ENCODE results near the gene GPR12. TPM values are rescaled to one million over a fixed set of nuclear protein-coding genes. Genes with fewer than 3 reads are reported as not detected.

Gene GPR12
- total and polyA plus RNA-seq, 10 donors, result 0.02 to 0.16 (median 0.05) TPM; not detected in 6

- no peak overlapping the region for H3K27ac ChIP-seq
- no peak for DNase-seq
- WGBS, 5 donors, result 35 to 56% (median 49%) methylated on average over 4 of the region's 4 CpGs
- intact Hi-C loops (cut with DNase I; ENCODE audit: low total_unique reads), result no loop called here
- peaks cover 0 to 85% (median 36%) of the 10 kb centered on the region in 7 donors for H3K27me3 ChIP-seq (replicated peaks in 1 of 7)
- TF ChIP-seq CTCF (IDR thresholded peaks at IDR 0.05 in 8 of 11, conservative IDR thresholded peaks at IDR 0.05 in 3 of 11) (no peak), POLR2A (IDR thresholded peaks at IDR 0.05) (no peak), POLR2AphosphoS5 (IDR thresholded peaks at IDR 0.05) (no peak)
- H3K9me3 ChIP-seq, result no peaks in the 10 kb centered on the region
- H3K36me3 ChIP-seq, result no peaks in the 10 kb centered on the region
- no peak overlapping the region for H3K4me3 ChIP-seq
- H3K4me1 ChIP-seq, result peaks cover 4 to 19% (median 11%) of the 10 kb centered on the region in 6 donors
Measured at GRCh38 chr13:26762745-26763345, 2.3 kb upstream of the GPR12 start.

GRCh38 chr13:26760832-26761582 is 421 bp upstream of the GPR12 start:
- peak overlapping the region in 3 of 8 donors; percentile 15 to 66 (median 18) for H3K4me3 ChIP-seq
- intact Hi-C loops (cut with DNase I; ENCODE audit: low total_unique reads), result no loop called here
- no peaks in the 10 kb centered on the region for H3K36me3 ChIP-seq
- no peak for DNase-seq
- peaks cover 4 to 19% (median 11%) of the 10 kb centered on the region in 6 donors for H3K4me1 ChIP-seq
- TF ChIP-seq POLR2A (IDR thresholded peaks at IDR 0.05), result no peak
- no peak for TF ChIP-seq POLR2AphosphoS5 (IDR thresholded peaks at IDR 0.05)
- no peak for TF ChIP-seq CTCF (IDR thresholded peaks at IDR 0.05 in 8 of 11, conservative IDR thresholded peaks at IDR 0.05 in 3 of 11)
- no peaks in the 10 kb centered on the region for H3K9me3 ChIP-seq
- no peak overlapping the region for H3K27ac ChIP-seq
- peaks cover 0 to 87% (median 41%) of the 10 kb centered on the region in 7 donors for H3K27me3 ChIP-seq (replicated peaks in 1 of 7)
- WGBS, 5 donors, result 9 to 23% (median 17%) methylated on average over 16 to 41 of the region's 41 CpGs

- no peaks in the 10 kb centered on the region for H3K9me3 ChIP-seq
- 65 to 78% (median 70%) methylated on average over 27 of the region's 27 CpGs for WGBS, 5 donors
- H3K27me3 ChIP-seq (replicated peaks in 1 of 7), result peaks cover 0 to 81% (median 44%) of the 10 kb centered on the region in 7 donors
- peaks cover 4 to 19% (median 11%) of the 10 kb centered on the region in 6 donors for H3K4me1 ChIP-seq
- H3K36me3 ChIP-seq, result no peaks in the 10 kb centered on the region
- no peak for DNase-seq
- intact Hi-C loops (cut with DNase I; ENCODE audit: low total_unique reads), result no loop called here
- H3K27ac ChIP-seq, result no peak overlapping the region
- peak overlapping the region in 5 of 8 donors; percentile 24 to 66 (median 27) for H3K4me3 ChIP-seq
- TF ChIP-seq POLR2A (IDR thresholded peaks at IDR 0.05), result no peak
- TF ChIP-seq POLR2AphosphoS5 (IDR thresholded peaks at IDR 0.05), result no peak
- no peak for TF ChIP-seq CTCF (IDR thresholded peaks at IDR 0.05 in 8 of 11, conservative IDR thresholded peaks at IDR 0.05 in 3 of 11)
Measured at GRCh38 chr13:26759249-26759906, 1.2 kb downstream of the GPR12 start.
